Measurements from ENCODE around the gene CLDND2.

Gene CLDND2

DNA sequence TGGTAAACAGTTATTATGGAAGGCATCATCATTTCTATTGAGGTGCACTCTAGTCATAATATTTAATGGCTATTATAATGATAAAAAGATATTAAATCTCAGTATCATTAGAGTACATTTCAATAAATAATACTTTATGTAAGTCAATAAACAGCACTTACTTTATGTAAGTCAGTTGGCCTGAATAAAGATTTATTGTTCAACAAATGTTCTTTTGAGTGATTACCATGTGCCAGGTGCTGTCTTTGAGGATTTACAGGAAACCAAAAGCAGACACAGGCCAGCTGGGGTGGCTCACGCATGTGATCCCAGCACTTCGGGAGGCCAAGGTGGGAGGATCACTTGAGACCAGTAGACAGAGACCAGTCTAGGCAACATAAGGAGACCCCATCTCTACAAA is 8.6 kb upstream of the CLDND2 start:
- H3K9me3 ChIP-seq (ENCODE audit: control insufficient read depth, low read length), result peaks cover 4% of the 10 kb centered on the region
- peaks cover 3% of the 10 kb centered on the region for H3K27me3 ChIP-seq (replicated peaks; ENCODE audit: control insufficient read depth, insufficient read depth, low read length)
- H3K9ac ChIP-seq (ENCODE audit: low read length), result no peak overlapping the region
- no peak for DNase-seq (ENCODE audit: low read depth)
- no peaks in the 10 kb centered on the region for H3K36me3 ChIP-seq (ENCODE audit: control insufficient read depth, insufficient read depth, low read length, severe bottlenecking)
- no peaks in the 10 kb centered on the region for H3K4me1 ChIP-seq (ENCODE audit: control insufficient read depth, insufficient read depth, low read length)
- H3K4me3 ChIP-seq (ENCODE audit: low read length), result no peak overlapping the region

DNA sequence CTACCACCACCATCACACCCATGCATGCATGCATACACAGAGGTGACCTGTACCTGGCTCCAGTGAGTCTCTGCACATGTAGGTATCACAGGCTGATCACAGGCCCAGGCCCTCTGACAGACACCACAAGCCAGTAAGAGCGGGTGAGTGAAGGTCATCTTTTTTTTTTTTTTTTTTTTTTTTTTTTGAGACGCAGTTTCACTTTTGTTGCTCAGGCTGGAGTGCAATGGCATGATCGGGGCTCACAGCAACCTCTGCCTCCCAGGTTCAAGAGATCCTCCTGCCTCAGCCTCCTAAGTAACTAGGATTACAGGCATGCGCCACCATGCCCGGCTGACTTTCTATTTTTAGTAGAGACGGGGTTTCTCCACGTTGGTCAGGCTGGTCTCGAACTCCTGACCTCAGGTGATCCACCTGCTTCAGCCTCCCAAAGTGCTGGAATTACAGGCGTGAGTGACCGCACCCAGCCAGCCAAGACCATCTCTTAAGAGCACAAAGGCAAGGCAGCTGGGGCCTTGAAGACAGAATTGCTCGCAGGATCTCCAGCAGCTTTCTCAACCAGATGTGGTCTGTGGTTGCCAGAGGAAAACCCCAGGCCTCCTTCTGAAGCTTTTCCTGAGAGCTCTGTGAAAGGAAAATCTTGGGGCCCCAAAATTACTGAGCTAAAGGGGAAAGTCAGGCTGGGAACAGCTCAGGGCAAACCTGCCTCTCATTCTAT is 6.9 kb upstream of the CLDND2 start:
- Histone ChIP-seq H3K9me3 (ENCODE audit: control insufficient read depth, low read length) (no peaks in the 10 kb centered on the region), H3K4me1 (ENCODE audit: control insufficient read depth, insufficient read depth, low read length) (no peaks in the 10 kb centered on the region), H3K9ac (ENCODE audit: low read length) (no peak overlapping the region), H3K27me3 (replicated peaks; ENCODE audit: control insufficient read depth, insufficient read depth, low read length) (peaks cover 4% of the 10 kb centered on the region), H3K36me3 (ENCODE audit: control insufficient read depth, insufficient read depth, low read length, severe bottlenecking) (no peaks in the 10 kb centered on the region), H3K4me3 (ENCODE audit: low read length) (no peak overlapping the region)
- DNase-seq (ENCODE audit: low read depth), result no peak

DNA sequence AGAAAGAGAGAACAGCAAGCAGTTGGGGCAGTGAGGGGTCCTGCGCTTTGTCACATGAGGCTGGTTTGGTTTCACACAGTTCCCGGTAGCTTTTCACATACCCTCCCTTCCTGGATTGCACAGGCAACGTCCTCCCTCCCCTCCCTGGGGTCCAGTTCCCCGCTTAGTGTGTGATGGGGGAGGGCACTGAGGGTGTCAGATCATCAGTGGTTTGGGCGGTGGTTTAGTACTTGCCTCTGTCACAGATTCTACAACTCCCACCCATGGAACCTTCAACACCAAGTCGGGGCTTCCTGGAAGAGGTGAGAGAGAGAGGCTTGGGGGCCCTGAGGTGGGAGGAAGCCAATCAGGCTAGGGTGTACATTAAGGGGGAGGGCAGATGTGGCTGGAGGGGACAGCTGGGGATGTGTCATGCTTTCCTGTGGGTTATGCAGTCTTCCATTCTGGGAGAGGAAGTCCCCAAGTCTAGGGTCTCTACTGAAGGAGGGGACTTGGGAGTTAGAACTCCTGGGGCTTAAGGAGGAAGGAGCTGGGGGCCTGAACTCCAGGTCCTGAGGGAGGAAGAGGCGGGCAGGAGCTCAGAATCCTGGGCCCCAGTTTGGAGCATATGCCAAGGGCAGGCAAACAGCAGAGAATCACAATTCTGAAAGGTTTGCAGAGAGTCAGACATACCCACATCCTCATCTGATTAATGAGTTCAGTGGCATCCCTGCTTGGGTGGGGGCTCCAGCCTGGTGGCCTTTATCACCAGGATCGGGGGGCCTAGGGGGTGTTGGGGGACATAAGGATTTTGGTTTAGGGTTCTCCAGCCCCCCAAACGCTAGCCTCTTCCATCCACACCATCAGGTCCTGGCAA is 4.1 kb upstream of the CLDND2 start, which contains the start of gene NKG7:
Gene NKG7 (minus strand): TSS at position 6 of the 856 bp plus-strand sequence. CDS start 119 bp downstream, outside the sequence.
- Histone ChIP-seq H3K4me1 (ENCODE audit: control insufficient read depth, insufficient read depth, low read length) (peaks cover 4% of the 10 kb centered on the region), H3K9ac (ENCODE audit: low read length) (no peak within 1 kb of the TSS), H3K36me3 (ENCODE audit: control insufficient read depth, insufficient read depth, low read length, severe bottlenecking) (no peaks in the 10 kb centered on the region), H3K4me3 (ENCODE audit: low read length) (no peak within 1 kb of the TSS), H3K9me3 (ENCODE audit: control insufficient read depth, low read length) (no peaks in the 10 kb centered on the region), H3K27me3 (replicated peaks; ENCODE audit: control insufficient read depth, insufficient read depth, low read length) (peaks cover 4% of the 10 kb centered on the region)
- no peak for DNase-seq (ENCODE audit: low read depth)

DNA sequence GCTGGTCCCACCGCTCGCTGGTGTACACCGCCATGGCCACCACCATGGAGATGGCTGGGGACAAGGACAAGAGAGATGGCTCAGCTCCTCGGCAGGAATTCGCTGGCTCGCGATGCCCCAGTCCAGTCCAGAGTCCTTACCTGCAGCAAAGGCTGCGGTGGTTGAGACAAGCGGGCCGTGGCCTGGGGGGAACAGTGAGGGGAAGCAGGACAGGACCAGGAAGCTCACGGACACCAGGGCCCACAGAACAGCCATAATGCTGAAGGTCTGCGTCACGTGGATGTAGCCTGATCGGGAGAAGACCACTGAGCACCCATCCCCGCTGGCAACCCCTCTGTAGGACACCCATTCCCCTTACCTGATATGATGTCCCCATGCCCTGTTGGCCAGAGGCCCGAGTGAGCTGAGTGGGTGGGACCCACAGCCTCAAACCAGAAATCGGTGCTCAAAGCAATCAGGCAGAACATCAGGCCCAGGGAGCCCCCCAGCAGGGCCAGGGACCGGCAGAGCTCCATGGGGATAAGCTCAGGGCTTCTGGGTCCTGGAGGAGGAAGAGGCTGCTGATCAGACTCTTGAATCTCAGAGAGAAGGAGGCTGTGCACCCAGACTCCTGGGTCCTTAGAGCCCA is 3.3 kb upstream of the CLDND2 start:
- no peak overlapping the region for H3K9ac ChIP-seq (ENCODE audit: low read length)
- H3K36me3 ChIP-seq (ENCODE audit: control insufficient read depth, insufficient read depth, low read length, severe bottlenecking), result no peaks in the 10 kb centered on the region
- H3K4me1 ChIP-seq (ENCODE audit: control insufficient read depth, insufficient read depth, low read length), result peaks cover 4% of the 10 kb centered on the region

DNA sequence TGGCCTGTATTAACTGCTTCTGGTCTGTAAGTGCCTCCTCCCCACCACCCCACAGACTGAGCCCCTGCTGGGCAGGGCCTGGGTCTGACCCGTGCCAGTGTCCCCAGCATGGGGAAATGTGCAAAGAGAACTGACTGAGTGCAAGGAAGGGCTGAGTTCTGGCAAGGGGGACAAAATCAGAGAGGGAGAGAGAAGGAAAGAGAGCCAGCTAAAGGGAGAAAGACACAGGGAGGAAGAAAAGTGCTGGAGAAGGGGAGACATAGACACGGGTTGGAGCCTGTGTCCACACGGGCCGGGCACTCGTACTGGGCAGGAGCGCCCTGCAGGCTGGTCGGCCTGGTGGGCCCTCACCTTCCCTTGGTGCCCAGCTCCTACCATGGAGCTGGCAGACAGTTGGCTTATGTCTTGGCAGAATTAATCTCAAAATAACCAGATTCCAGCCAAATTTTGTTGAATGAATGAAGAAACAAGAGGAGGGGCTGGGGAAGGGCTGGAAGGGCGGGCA is 2.4 kb upstream of the CLDND2 start:
- Histone ChIP-seq H3K4me1 (ENCODE audit: control insufficient read depth, insufficient read depth, low read length) (peaks cover 4% of the 10 kb centered on the region), H3K27me3 (replicated peaks; ENCODE audit: control insufficient read depth, insufficient read depth, low read length) (peaks cover 4% of the 10 kb centered on the region), H3K9ac (ENCODE audit: low read length) (no peak overlapping the region), H3K4me3 (ENCODE audit: low read length) (no peak overlapping the region), H3K9me3 (ENCODE audit: control insufficient read depth, low read length) (no peaks in the 10 kb centered on the region), H3K36me3 (ENCODE audit: control insufficient read depth, insufficient read depth, low read length, severe bottlenecking) (no peaks in the 10 kb centered on the region)
- DNase-seq (ENCODE audit: low read depth), result no peak

More for the DNA sequence above, 3.3 kb upstream of the CLDND2 start:
- Histone ChIP-seq H3K4me3 (ENCODE audit: low read length) (no peak overlapping the region), H3K9me3 (ENCODE audit: control insufficient read depth, low read length) (no peaks in the 10 kb centered on the region), H3K27me3 (replicated peaks; ENCODE audit: control insufficient read depth, insufficient read depth, low read length) (peaks cover 4% of the 10 kb centered on the region)
- no peak for DNase-seq (ENCODE audit: low read depth)

DNA sequence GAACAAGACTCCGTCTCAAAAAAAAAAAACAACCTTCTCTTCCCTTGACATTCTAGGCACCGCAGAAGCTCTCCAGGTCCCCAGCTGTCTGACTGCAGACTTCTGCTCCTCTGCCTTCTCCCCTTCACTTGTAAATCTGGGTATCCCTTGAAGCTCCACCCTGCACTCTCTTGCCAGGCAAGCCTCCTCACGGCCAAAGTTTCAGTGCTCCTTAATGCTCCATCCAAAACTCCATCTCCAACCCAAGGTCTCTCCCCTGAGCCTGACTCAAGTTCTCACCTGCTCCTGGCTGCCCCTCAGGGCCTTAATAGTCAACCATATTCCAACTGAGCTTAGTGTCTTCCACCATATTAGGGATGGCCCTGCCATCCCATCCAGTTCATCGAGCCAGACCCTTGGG is 1.4 kb upstream of the CLDND2 start:
- Histone ChIP-seq H3K4me1 (ENCODE audit: control insufficient read depth, insufficient read depth, low read length) (peaks cover 7% of the 10 kb centered on the region), H3K36me3 (ENCODE audit: control insufficient read depth, insufficient read depth, low read length, severe bottlenecking) (no peaks in the 10 kb centered on the region), H3K9ac (ENCODE audit: low read length) (no peak overlapping the region), H3K4me3 (ENCODE audit: low read length) (no peak overlapping the region), H3K9me3 (ENCODE audit: control insufficient read depth, low read length) (no peaks in the 10 kb centered on the region), H3K27me3 (replicated peaks; ENCODE audit: control insufficient read depth, insufficient read depth, low read length) (peaks cover 4% of the 10 kb centered on the region)
- no peak for DNase-seq (ENCODE audit: low read depth)

DNA sequence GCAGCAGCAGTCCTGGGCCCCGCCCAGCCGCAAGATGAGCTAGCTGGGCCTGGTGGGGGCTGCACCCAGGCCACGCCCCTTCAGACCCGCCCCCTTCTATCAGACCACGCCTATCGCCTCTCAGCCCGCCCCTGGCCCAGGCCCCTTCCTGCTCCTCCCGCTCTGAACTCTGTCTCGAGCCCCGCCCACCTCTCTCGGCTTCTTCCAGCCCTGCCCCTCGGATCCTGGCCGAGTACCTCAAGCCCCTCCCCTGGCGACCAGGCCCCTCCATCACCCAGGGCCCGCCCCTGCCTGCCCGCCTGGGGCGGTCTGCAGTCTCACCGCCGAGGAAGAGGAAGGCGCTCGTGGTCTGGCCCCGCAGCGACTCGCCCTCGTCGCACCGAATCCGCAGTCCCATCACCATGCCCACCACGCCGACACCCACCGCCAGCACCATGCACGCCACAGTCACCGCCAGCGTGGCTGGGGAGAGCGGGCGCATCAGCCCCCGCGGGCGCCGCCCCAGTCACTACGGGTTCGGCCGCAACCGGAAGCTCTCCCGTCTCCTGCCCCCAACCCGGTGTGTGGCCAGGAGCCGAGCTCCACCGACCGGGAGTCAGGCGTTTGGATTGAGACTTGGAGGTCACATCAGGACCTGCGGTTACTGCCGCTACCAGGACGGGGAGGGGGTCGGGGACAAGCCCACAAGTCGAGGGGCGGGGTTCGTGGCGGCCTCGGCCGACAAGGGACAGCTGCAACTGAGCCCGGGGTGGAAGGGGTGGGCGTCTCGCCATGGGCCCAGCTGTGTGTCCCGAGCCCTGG is 1.0 kb downstream of the CLDND2 start:
- Histone ChIP-seq H3K9me3 (ENCODE audit: control insufficient read depth, low read length) (no peaks in the 10 kb centered on the region), H3K36me3 (ENCODE audit: control insufficient read depth, insufficient read depth, low read length, severe bottlenecking) (no peaks in the 10 kb centered on the region), H3K9ac (ENCODE audit: low read length) (peak overlapping the region; percentile 93), H3K27me3 (replicated peaks; ENCODE audit: control insufficient read depth, insufficient read depth, low read length) (peaks cover 4% of the 10 kb centered on the region), H3K4me1 (ENCODE audit: control insufficient read depth, insufficient read depth, low read length) (peaks cover 27% of the 10 kb centered on the region), H3K4me3 (ENCODE audit: low read length) (peak overlapping the region; percentile 100)
- DNase-seq (ENCODE audit: low read depth), result peak; percentile 100

DNA sequence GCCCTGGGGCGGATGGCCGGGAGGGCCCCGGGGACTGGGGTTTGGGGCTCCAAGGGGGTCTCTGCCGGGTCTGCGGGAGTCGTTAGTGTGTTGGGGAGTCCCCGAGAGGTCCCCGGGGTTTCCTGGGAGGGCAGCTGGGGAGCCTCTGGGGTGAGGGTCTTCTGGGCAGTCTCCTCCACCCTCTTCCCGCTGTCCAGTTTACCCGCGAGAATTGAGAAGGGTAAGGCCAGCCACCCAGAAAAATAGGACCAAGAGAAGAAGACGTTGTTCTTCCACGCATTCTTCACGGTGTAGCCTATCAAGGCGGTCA is 1.6 kb downstream of the CLDND2 start:
- Histone ChIP-seq H3K4me3 (ENCODE audit: low read length) (peak overlapping the region; percentile 100), H3K9ac (ENCODE audit: low read length) (peak overlapping the region; percentile 93), H3K4me1 (ENCODE audit: control insufficient read depth, insufficient read depth, low read length) (peaks cover 32% of the 10 kb centered on the region), H3K36me3 (ENCODE audit: control insufficient read depth, insufficient read depth, low read length, severe bottlenecking) (no peaks in the 10 kb centered on the region), H3K9me3 (ENCODE audit: control insufficient read depth, low read length) (no peaks in the 10 kb centered on the region), H3K27me3 (replicated peaks; ENCODE audit: control insufficient read depth, insufficient read depth, low read length) (no peaks in the 10 kb centered on the region)
- no peak for DNase-seq (ENCODE audit: low read depth)

DNA sequence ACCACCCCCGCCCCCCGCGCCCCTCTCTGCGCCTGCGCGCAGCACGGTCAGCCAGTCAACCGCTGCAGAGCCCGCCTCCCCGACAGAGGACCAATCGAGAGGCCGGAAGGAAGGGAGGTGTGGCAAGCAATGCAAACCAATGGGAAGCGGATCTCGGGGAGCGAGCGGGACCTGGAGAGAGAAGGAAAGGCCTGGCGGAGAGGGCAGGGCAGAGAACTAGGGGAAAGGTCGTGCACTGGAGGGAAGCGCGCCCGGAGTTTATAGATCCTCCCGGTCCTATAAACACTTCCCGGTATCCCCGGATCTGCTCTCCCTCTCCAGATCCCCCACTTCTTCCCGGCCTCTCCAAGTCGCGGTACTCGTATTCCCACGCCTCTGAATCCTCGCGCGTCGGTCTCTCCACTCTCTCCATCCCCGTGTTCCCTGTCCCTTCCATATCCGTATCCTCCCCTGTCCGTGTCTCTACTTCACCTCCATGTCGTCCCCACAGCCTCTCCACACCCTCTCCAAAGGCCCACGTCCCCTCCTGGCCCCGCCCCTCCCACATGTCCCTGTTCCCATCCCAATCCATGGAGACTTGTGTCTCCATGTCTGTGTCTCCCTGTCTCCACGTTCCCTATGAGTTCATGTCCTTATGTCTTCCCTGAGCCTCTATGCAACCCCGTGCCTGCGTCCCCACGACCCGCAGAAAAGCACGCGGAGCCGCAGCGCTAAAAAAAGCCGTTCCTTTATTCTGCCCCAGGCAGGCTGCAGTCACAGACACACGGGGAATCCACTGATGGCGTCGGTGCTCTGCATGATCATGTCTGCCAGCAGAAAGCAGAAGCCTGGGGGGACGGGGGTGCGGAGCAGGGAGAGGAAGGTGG is 2.2 kb downstream of the CLDND2 start:
- Histone ChIP-seq H3K9ac (ENCODE audit: low read length) (peak overlapping the region; percentile 100), H3K27me3 (replicated peaks; ENCODE audit: control insufficient read depth, insufficient read depth, low read length) (no peaks in the 10 kb centered on the region), H3K9me3 (ENCODE audit: control insufficient read depth, low read length) (no peaks in the 10 kb centered on the region), H3K4me1 (ENCODE audit: control insufficient read depth, insufficient read depth, low read length) (peaks cover 32% of the 10 kb centered on the region), H3K36me3 (ENCODE audit: control insufficient read depth, insufficient read depth, low read length, severe bottlenecking) (no peaks in the 10 kb centered on the region), H3K4me3 (ENCODE audit: low read length) (peak overlapping the region; percentile 100)
- peak; percentile 99 for DNase-seq (ENCODE audit: low read depth)

DNA sequence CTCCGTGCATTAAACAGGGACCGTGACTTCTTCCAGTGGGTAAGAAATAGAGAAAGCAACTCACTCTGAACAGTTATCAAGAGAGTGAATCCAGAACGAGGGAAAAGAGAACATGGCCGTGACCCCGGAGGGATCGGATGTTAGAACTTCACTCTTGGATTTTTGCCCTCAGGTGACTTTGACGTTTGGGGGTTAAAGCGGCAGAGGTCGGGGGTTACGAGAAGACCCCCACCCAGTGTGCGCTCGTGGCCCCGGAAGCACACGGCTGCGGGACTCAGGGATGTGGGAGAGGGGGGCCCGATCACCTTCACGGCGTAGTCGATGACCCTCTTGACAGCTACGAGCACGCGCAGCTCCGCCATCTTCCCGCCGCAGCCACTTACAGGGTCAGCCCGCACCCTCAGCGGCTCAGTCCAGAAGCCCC is 2.8 kb downstream of the CLDND2 start, which contains the start of gene ETFB:
Gene ETFB (minus strand): TSS at position 424 of the 424 bp plus-strand sequence. CDS start 62 bp downstream, at position 362.
- Histone ChIP-seq H3K9me3 (ENCODE audit: control insufficient read depth, low read length) (no peaks in the 10 kb centered on the region), H3K36me3 (ENCODE audit: control insufficient read depth, insufficient read depth, low read length, severe bottlenecking) (no peaks in the 10 kb centered on the region), H3K27me3 (replicated peaks; ENCODE audit: control insufficient read depth, insufficient read depth, low read length) (no peaks in the 10 kb centered on the region), H3K4me1 (ENCODE audit: control insufficient read depth, insufficient read depth, low read length) (peaks cover 32% of the 10 kb centered on the region), H3K9ac (ENCODE audit: low read length) (peak within 1 kb of the TSS; percentile 100), H3K4me3 (ENCODE audit: low read length) (peak within 1 kb of the TSS; percentile 100)
- no peak for DNase-seq (ENCODE audit: low read depth)
